Gastrocnemius medialis (tissue), 4 donors: Measurements from ENCODE around the gene ALDH3B1.

Experiments
- CTCF ChIP-seq, 5 experiments: fragments of 450-650 bp in 3 of 5; fragments of 200-600 bp in 2 of 5; sonication (generic) in 2 of 5; IDR thresholded peaks in 4 of 5; conservative IDR thresholded peaks in 1 of 5; 1 replicate in 4 of 5; 2 replicates in 1 of 5; pipeline ENCODE4 v1.5.1; 2016 to 2019; ENCODE audit warnings: antibody characterized with exemption in 5 of 5, mild to moderate bottlenecking in 3 of 5, moderate library complexity in 3 of 5
- POLR2A ChIP-seq, 2 donors: fragments of 450-650 bp; IDR thresholded peaks; one replicate each; pipeline ENCODE4 v1.6.1; 2017; ENCODE audit warnings: antibody characterized with exemption in 2 of 2, mild to moderate bottlenecking in 2 of 2, moderate library complexity in 2 of 2

DNA sequence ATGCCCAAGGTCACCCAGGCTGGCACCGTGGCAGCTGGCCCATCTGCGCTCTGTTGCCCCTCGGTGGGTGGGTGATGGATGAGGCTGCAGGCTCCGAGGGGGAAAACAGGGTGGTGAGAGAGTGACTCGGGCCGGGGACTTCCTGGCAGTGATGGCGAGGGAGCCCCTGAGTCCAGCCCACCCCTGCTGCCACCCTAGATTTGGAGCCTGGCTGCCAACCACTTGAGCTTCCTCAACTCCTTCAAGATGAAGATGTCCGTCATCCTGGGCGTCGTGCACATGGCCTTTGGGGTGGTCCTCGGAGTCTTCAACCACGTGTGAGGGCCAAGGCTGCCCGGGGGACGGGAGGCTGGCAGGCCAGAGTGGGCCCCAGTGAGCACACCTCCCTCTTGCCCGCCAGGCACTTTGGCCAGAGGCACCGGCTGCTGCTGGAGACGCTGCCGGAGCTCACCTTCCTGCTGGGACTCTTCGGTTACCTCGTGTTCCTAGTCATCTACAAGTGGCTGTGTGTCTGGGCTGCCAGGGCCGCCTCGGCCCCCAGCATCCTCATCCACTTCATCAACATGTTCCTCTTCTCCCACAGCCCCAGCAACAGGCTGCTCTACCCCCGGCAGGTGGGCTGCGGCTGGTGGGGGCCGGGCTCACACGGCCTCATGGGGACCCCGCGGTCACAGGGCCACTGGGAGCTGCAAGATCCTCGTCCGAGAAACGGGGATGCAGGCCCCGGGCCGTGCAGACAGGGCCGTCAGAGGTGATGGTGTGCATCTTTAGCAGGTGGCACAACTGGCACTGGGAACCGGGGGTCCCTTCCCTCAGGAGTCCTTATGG, 38.8 kb downstream of the ALDH3B1 start:
- TF ChIP-seq CTCF (IDR thresholded peaks at IDR 0.05 in 4 of 5, conservative IDR thresholded peaks at IDR 0.05 in 1 of 5) (no peak), POLR2A (IDR thresholded peaks at IDR 0.05) (no peak)
